MM.1S (cell line): Measurements from ENCODE around the gene CXorf58.

Source experiments
- DNase-seq: peaks from one replicate; pipeline ENCODE4 v3.0.0-alpha.2; 2015
- H2AFZ ChIP-seq: fragments of 300-600 bp; sonication (generic); 2 replicates; pipeline ENCODE4 v1.6.0; 2016; ENCODE audit warnings: antibody characterized with exemption, low read length
- H3F3A ChIP-seq: fragments of 300-600 bp; sonication (generic); 2 replicates; pipeline ENCODE4 v1.6.1; 2016; ENCODE audit warnings: mild to moderate bottlenecking, antibody characterized with exemption, low read length, moderate library complexity, mixed read lengths; ENCODE audit not compliant: insufficient read depth
- H3K27ac ChIP-seq: fragments of 300-600 bp; sonication (generic); 2 replicates; pipeline ENCODE4 v1.5.1; 2016; ENCODE audit warnings: mild to moderate bottlenecking, low read length
- H3K27me3 ChIP-seq: fragments of 300-600 bp; sonication (generic); replicated peaks from 2 replicates; pipeline ENCODE4 v1.6.0; 2016; ENCODE audit warnings: low read length; ENCODE audit not compliant: insufficient read depth
- H3K36me3 ChIP-seq: fragments of 300-600 bp; sonication (generic); replicated peaks from 2 replicates; pipeline ENCODE4 v1.6.1; 2016; ENCODE audit warnings: mild to moderate bottlenecking, low read length, mixed read lengths; ENCODE audit not compliant: insufficient read depth
- H3K4me1 ChIP-seq: fragments of 300-600 bp; sonication (generic); 2 replicates; pipeline ENCODE4 v1.6.1; 2016; ENCODE audit warnings: low read length, mixed read lengths
- H3K4me2 ChIP-seq: fragments of 300-600 bp; sonication (generic); 2 replicates; pipeline ENCODE4 v1.6.0; 2016; ENCODE audit warnings: low read depth, low read length
- H3K4me3 ChIP-seq: fragments of 300-600 bp; sonication (generic); 2 replicates; pipeline ENCODE4 v1.5.1; 2016; ENCODE audit warnings: low read length, mixed read lengths
- H3K79me2 ChIP-seq: fragments of 300-600 bp; sonication (generic); 2 replicates; pipeline ENCODE4 v1.6.1; 2016; ENCODE audit warnings: mixed run types, low read length, mixed read lengths
- H3K9ac ChIP-seq: fragments of 300-600 bp; sonication (generic); 2 replicates; pipeline ENCODE4 v1.6.1; 2016; ENCODE audit warnings: low read length, mixed read lengths
- H3K9me2 ChIP-seq: fragments of 300-600 bp; sonication (generic); replicated peaks from 2 replicates; pipeline ENCODE4 v1.6.1; 2016; ENCODE audit warnings: mild to moderate bottlenecking, low read length, mixed read lengths; ENCODE audit not compliant: insufficient read depth
- H3K9me3 ChIP-seq: fragments of 300-600 bp; sonication (generic); replicated peaks from 2 replicates; pipeline ENCODE4 v1.6.1; 2016; ENCODE audit warnings: mild to moderate bottlenecking, low read length, mixed read lengths; ENCODE audit not compliant: insufficient read depth
- H4K20me1 ChIP-seq: fragments of 300-600 bp; sonication (generic); 2 replicates; pipeline ENCODE4 v1.6.1; 2016; ENCODE audit warnings: mild to moderate bottlenecking, low read length, moderate library complexity, mixed read lengths; ENCODE audit not compliant: insufficient read depth
- EZH2 ChIP-seq: fragments of 300-600 bp; sonication (generic); optimal IDR thresholded peaks from 2 replicates; pipeline ENCODE3; 2017; ENCODE audit warnings: low read depth, mild to moderate bottlenecking, antibody characterized with exemption, low read length, mixed read lengths
- EZH2phosphoT487 ChIP-seq: fragments of 300-600 bp; sonication (generic); IDR thresholded peaks from 2 replicates; pipeline ENCODE4 v1.6.1; 2018; ENCODE audit warnings: antibody characterized with exemption, low read length
- TF ChIP-seq, protein P1 (sequence below): fragments of 300-600 bp; sonication (generic); IDR thresholded peaks from 2 replicates; pipeline ENCODE4 v1.5.1; 2016; ENCODE audit warnings: antibody characterized with exemption, low read length, mixed read lengths

Gene CXorf58

DNA sequence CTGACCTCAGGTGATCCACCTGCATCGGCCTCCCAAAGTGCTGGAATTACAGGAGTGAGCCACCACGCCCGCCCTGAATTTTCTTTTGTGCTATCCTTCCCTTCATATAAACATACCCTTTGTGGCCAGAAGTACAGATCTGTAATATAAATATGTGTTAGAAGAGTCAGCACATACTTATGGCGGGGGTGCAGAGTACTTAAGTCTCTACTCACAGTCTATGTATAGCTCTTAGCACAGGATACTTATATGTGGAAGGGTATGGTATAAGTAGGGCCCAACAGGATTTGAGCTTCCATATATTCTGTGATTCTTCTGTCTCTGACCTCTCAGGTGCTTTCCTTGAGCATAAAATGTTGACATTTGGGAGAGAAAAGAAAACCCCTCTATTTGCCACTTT is 18.2 kb downstream of the CXorf58 start:
- TF ChIP-seq, protein P1, sequence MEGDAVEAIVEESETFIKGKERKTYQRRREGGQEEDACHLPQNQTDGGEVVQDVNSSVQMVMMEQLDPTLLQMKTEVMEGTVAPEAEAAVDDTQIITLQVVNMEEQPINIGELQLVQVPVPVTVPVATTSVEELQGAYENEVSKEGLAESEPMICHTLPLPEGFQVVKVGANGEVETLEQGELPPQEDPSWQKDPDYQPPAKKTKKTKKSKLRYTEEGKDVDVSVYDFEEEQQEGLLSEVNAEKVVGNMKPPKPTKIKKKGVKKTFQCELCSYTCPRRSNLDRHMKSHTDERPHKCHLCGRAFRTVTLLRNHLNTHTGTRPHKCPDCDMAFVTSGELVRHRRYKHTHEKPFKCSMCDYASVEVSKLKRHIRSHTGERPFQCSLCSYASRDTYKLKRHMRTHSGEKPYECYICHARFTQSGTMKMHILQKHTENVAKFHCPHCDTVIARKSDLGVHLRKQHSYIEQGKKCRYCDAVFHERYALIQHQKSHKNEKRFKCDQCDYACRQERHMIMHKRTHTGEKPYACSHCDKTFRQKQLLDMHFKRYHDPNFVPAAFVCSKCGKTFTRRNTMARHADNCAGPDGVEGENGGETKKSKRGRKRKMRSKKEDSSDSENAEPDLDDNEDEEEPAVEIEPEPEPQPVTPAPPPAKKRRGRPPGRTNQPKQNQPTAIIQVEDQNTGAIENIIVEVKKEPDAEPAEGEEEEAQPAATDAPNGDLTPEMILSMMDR = no peak
- no peak for TF ChIP-seq EZH2phosphoT487
- no peak for TF ChIP-seq EZH2
- no peak overlapping the region for H3K9ac ChIP-seq
- no peaks in the 10 kb centered on the region for H3K79me2 ChIP-seq
- H3K9me2 ChIP-seq = no peaks in the 10 kb centered on the region
- no peaks in the 10 kb centered on the region for H3K27me3 ChIP-seq
- DNase-seq = no peak
- H3K4me1 ChIP-seq = 0 out of 2 replicates have a peak, but pooled peaks cover 2% of the 10 kb centered on the region
- H4K20me1 ChIP-seq = no peaks in the 10 kb centered on the region
- no peaks in the 10 kb centered on the region for H3F3A ChIP-seq
- no peak overlapping the region for H3K27ac ChIP-seq
- H3K9me3 ChIP-seq = no peaks in the 10 kb centered on the region
- no peak overlapping the region for H3K4me3 ChIP-seq
- H3K36me3 ChIP-seq = no peaks in the 10 kb centered on the region
- H3K4me2 ChIP-seq = no peak overlapping the region
- no peak overlapping the region for H2AFZ ChIP-seq

DNA sequence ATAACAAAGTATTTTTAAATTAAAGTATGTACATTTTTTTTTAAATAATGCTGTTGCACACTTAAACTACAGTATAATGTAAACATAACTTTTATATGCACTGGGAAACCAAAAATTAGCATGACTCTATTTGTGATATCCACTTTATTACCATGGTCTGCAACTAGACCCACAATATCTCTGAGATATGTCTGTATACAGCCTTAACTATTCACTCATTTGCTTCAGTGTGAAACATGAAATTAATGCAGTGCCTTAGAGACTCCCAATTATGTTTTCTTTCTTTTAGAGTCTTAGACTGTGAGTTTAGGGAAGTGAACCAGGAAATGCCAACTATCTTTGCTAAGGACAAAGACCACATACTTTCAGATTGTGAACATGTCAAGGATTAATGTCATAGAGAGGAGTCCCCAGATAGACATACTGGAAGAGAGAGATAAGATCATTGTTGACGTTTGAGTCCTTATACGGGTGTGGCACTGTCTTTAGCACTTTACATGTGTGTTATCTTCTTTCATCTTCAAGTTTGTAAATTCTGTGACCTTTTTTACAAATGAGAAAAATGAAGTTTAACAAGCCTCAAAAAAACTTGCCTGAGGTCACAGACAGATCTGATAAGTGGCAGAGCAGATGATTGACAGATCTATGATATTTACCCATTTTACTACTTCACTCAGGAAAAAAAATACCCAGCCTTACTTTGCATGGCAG is 23.2 kb downstream of the CXorf58 start:
- DNase-seq = no peak
- no peaks in the 10 kb centered on the region for H3K9me3 ChIP-seq
- H3K27ac ChIP-seq = no peak overlapping the region
- no peaks in the 10 kb centered on the region for H3F3A ChIP-seq
- H2AFZ ChIP-seq = no peak overlapping the region
- H3K27me3 ChIP-seq = no peaks in the 10 kb centered on the region
- H3K4me3 ChIP-seq = no peak overlapping the region
- H3K4me2 ChIP-seq = peak overlapping the region; percentile 9; the same call in 1 of the 2 replicates
- no peaks in the 10 kb centered on the region for H3K9me2 ChIP-seq
- 0 out of 2 replicates have a peak, but pooled peaks cover 6% of the 10 kb centered on the region for H3K4me1 ChIP-seq
- no peaks in the 10 kb centered on the region for H3K36me3 ChIP-seq
- TF ChIP-seq EZH2 (no peak), EZH2phosphoT487 (no peak)
- TF ChIP-seq, protein P1 = no peak
- no peaks in the 10 kb centered on the region for H3K79me2 ChIP-seq
- H3K9ac ChIP-seq = no peak overlapping the region
- H4K20me1 ChIP-seq = no peaks in the 10 kb centered on the region

DNA sequence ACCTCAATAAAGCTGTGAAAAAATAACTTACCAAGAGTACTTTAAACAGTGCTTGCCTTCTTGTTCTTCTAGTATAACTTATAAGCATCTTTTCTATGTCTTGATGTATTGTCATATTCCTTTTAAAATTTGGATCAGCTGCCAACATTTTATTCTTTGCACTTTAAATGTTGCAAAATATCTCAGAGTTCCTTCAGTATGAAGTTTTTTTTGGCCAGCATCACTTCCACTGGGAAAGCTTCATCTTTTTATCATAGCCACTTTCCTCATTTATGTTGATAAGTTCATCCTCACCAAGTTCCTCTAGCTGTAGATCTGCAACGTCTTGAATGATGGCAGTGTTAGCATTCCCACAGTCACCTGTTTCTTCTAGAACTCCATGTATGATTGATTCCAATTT is 24.2 kb downstream of the CXorf58 start:
- TF ChIP-seq, protein P1 = no peak
- TF ChIP-seq EZH2phosphoT487 = no peak
- no peak for TF ChIP-seq EZH2
- H3F3A ChIP-seq = no peaks in the 10 kb centered on the region
- H3K9me2 ChIP-seq = no peaks in the 10 kb centered on the region
- no peaks in the 10 kb centered on the region for H3K9me3 ChIP-seq
- no peaks in the 10 kb centered on the region for H3K36me3 ChIP-seq
- H3K79me2 ChIP-seq = no peaks in the 10 kb centered on the region
- H3K4me1 ChIP-seq = 0 out of 2 replicates have a peak, but pooled peaks cover 6% of the 10 kb centered on the region
- no peak overlapping the region for H2AFZ ChIP-seq
- DNase-seq = no peak
- H3K27ac ChIP-seq = no peak overlapping the region
- no peak overlapping the region for H3K4me3 ChIP-seq
- no peak overlapping the region for H3K9ac ChIP-seq
- no peaks in the 10 kb centered on the region for H4K20me1 ChIP-seq
- no peaks in the 10 kb centered on the region for H3K27me3 ChIP-seq
- no peak overlapping the region for H3K4me2 ChIP-seq
